HFFc6 (cell line): ENCODE measurements around the gene GPRC5D. TPM values are rescaled to one million over a fixed set of nuclear protein-coding genes. Genes with fewer than 3 reads are reported as not detected.

ENCODE experiments used
- DNase-seq: peaks from one replicate; pipeline ENCODE4 v3.0.0-alpha.2; 2018
- H3K27ac Mint-ChIP-seq: 2 replicates; pipeline ENCODE4 v1.8.0; 2020; ENCODE audit warnings: mild to moderate bottlenecking, mixed read lengths
- H3K27me3 Mint-ChIP-seq: 2 replicates; pipeline ENCODE4 v1.8.0; 2021; ENCODE audit warnings: mild to moderate bottlenecking, moderate library complexity, mixed read lengths; ENCODE audit not compliant: insufficient read depth
- H3K36me3 Mint-ChIP-seq: 2 replicates; pipeline ENCODE4 v1.8.0; 2021; ENCODE audit warnings: low read depth, mixed read lengths
- H3K4me1 Mint-ChIP-seq: 2 replicates; pipeline ENCODE4 v1.8.0; 2020; ENCODE audit warnings: low read depth, mixed read lengths
- H3K4me3 Mint-ChIP-seq: 2 replicates; pipeline ENCODE4 v1.8.0; 2020; ENCODE audit warnings: mild to moderate bottlenecking, moderate library complexity, mixed read lengths
- H3K9me3 Mint-ChIP-seq: 2 replicates; pipeline ENCODE4 v1.8.0; 2020; ENCODE audit warnings: mild to moderate bottlenecking, mixed read lengths
- total RNA-seq, 6 experiments: library from RNA; stranded (reverse); fragmentation: NEBNext Ultra II Directional; extraction: Animal tissue kit (Norgen Biotek cat#: 25700); gene quantifications; 2 replicates in 1 of 6; 3 replicates in 5 of 6; pipeline ENCODE4 v1.2.3, GENCODE V29; 2021
- TF ChIP-seq, protein P1 (sequence below): fragments of 200-600 bp; sonication (generic); IDR thresholded peaks from 2 replicates; pipeline ENCODE4 v1.5.0; 2021; ENCODE audit warnings: antibody characterized with exemption, mild to moderate bottlenecking

GPRC5D gene
- total RNA-seq, 6 experiments from 2014 or later = not detected

DNA sequence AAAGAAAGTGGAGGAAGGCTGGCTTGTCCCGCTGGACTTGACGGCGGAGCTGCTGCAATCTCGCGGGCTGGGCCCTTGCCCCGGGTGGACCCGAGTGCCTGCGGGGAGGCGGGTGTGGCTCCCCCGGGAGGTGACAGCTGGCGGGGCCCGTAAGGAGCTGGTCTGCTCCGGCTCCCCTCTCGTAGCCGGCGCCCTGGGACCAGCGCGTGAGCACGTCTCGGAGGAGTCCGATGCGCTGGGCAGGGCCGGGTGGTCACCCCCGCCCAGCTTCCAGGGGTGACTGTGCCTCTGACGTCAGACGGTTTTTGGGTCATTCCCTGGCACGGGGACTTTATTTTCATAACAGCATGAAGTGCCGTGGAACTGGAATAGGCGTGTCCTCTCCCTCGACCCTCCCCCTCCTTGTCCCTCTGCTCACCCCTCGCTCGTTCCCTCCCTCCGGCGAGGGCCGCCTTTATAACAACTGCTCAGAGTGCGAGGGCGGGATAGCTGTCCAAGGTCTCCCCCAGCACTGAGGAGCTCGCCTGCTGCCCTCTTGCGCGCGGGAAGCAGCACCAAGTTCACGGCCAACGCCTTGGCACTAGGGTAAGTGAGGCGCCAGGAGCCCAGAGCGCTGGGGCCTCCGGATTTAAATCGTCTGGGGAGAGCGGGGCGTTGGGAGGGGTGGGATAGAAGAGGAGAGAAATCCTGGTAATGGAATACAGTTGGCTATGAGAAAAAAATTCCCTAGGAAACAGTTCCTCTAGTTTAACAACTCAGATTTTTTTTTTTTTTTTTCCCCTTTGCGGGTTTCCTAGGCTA is 60.7 kb downstream of the GPRC5D start, which contains the start of gene GPRC5A:
Gene GPRC5A, plus strand, starts transcription at position 483 of the 801 bp plus-strand sequence. CDS start 16,688 bp downstream, outside the sequence.
- peaks cover 12% of the 10 kb centered on the region for H3K27me3 Mint-ChIP-seq
- TF ChIP-seq, protein P1, sequence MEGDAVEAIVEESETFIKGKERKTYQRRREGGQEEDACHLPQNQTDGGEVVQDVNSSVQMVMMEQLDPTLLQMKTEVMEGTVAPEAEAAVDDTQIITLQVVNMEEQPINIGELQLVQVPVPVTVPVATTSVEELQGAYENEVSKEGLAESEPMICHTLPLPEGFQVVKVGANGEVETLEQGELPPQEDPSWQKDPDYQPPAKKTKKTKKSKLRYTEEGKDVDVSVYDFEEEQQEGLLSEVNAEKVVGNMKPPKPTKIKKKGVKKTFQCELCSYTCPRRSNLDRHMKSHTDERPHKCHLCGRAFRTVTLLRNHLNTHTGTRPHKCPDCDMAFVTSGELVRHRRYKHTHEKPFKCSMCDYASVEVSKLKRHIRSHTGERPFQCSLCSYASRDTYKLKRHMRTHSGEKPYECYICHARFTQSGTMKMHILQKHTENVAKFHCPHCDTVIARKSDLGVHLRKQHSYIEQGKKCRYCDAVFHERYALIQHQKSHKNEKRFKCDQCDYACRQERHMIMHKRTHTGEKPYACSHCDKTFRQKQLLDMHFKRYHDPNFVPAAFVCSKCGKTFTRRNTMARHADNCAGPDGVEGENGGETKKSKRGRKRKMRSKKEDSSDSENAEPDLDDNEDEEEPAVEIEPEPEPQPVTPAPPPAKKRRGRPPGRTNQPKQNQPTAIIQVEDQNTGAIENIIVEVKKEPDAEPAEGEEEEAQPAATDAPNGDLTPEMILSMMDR = no peak; the same call in 1 of the 2 replicates
- peaks cover 70% of the 10 kb centered on the region for H3K4me1 Mint-ChIP-seq
- peaks cover 49% of the 10 kb centered on the region for H3K36me3 Mint-ChIP-seq
- peak; percentile 97 for DNase-seq
- H3K4me3 Mint-ChIP-seq = peak within 1 kb of the TSS; percentile 94
- H3K9me3 Mint-ChIP-seq = no peaks in the 10 kb centered on the region
- H3K27ac Mint-ChIP-seq = peak within 1 kb of the TSS; percentile 97

Other genes with a start within 250 kb of the GPRC5D start
- gene CDKN1B, start 234.8 kb downstream of the GPRC5D start, total RNA-seq = 10 to 100 TPM; 22.9 to 31.4 (median 29.7) TPM
- 1 to 10 TPM; 5.0 to 8.6 (median 6.6) TPM for gene APOLD1, start 166.5 kb downstream of the GPRC5D start, total RNA-seq
- gene DDX47, start 138.8 kb downstream of the GPRC5D start, total RNA-seq = 10 to 100 TPM; 87.6 to 97.3 (median 94.2) TPM
- gene GPRC5A, start 60.6 kb downstream of the GPRC5D start, total RNA-seq = 100 to 1,000 TPM; 206 to 371 (median 280) TPM
- gene HEBP1, start 48.1 kb upstream of the GPRC5D start, total RNA-seq = 100 to 1,000 TPM in 1 of 6 experiments, 10 to 100 TPM in 5; 65.0 to 100 (median 70.8) TPM
- gene FAM234B, start 92.2 kb upstream of the GPRC5D start, total RNA-seq = 1 to 10 TPM; 3.0 to 4.6 (median 3.7) TPM
- gene GSG1, start 151.5 kb upstream of the GPRC5D start, total RNA-seq = 1 to 10 TPM in 2 of 6 experiments, under 1 TPM in 4; 0.48 to 1.0 (median 0.75) TPM
- gene EMP1, start 244.6 kb upstream of the GPRC5D start, total RNA-seq = 100 to 1,000 TPM; 217 to 417 (median 356) TPM